NK-92 (cell line): ENCODE results near the gene GOLPH3.
"Not testable (repeated sequence)": the region's sequence is repeated elsewhere in the genome, so short reads cannot be mapped to it uniquely, and the experiment has no call there.

Source experiments
- DNase-seq: peaks from one replicate; lab custom pipeline; 2025; ENCODE audit not compliant: unreplicated experiment; lab: John Stamatoyannopoulos, UW

The GOLPH3 gene

GRCh38 chr5:32138839-32139493 lies 35.2 kb downstream of the GOLPH3 start:
- no peak for DNase-seq

DNA sequence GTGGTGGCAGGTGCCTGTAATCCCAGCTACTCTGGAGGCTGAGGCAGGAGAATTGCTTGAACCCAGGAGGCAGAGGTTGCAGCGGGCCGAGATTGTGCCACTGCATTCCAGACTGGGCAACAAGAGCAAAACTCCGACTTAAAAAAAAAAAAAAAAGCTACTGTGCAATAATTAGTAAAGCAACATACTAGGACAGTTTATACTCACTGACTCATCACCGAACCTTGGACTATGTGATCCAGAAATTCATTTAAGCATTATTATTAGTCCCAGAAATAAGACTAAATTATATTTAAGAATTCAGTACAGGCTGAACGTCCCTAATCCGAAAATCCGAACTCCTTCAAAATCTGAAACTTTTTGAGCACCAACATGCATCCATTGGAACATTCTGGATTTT lies 37.8 kb downstream of the GOLPH3 start:
- DNase-seq: no peak

DNA sequence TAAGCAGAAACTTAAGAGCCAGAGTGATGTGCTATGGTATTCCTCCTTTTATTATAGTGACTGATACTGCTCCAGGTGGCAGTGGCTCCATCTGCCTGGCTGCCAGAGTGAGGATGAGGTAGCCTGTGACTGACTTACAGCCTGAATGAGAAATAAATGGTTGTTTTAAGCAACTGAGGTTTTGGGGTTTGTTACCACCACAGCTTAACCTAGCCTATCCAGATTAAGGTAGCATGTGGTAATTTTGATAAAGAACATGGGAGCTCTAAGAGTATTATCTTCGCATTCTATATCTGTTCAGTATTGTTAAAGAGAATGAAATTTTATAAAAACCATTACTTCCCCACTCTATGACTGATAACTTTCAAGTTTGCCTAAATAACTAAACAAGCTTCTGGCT lies 39.0 kb downstream of the GOLPH3 start:
- DNase-seq: no peak

- no peak for DNase-seq
Observed at GRCh38 chr5:32132757-32133156, 41.4 kb downstream of the GOLPH3 start.

DNA sequence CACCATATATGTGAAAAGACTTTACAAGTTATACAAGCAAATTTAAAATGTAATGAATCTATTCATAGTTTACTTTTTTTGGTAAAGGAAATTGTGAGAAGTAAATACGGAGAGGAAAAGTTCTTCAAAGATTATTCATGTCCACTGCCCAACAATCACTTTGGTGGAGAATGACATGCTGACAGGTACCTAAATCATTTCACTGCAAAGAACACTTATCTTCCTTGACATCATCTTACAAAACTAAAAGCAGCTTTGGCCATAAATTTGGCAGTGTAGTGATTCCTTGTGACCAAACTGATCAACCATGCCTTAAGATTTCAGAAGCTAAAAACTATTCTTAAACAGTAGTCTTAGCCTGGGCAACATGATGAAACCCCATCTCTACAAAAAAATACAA lies 42.5 kb downstream of the GOLPH3 start:
- no peak for DNase-seq

DNA sequence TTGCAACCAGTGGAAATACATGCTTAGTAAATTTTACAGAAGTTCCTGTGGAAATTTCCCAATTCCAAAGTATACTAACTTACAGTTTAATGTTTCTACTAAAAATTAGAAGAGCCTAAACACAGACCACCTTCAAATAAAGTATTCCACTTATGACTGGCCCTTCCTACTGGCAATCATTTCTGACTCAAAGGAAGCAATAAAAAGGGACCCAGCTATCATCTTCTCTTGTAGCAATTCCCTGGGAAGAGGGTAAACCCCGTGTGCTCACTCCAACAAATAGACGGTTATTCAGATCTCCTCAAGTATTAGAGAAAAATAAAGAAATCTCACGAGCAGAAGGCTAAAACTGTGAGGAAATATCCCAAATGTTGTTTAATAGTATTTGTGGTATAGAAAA lies 43.3 kb downstream of the GOLPH3 start:
- DNase-seq: no peak

- DNase-seq: no peak
Observed at GRCh38 chr5:32129074-32129598, 45.0 kb downstream of the GOLPH3 start.

GRCh38 chr5:32127711-32128110 lies 46.4 kb downstream of the GOLPH3 start:
- DNase-seq: no peak

DNA sequence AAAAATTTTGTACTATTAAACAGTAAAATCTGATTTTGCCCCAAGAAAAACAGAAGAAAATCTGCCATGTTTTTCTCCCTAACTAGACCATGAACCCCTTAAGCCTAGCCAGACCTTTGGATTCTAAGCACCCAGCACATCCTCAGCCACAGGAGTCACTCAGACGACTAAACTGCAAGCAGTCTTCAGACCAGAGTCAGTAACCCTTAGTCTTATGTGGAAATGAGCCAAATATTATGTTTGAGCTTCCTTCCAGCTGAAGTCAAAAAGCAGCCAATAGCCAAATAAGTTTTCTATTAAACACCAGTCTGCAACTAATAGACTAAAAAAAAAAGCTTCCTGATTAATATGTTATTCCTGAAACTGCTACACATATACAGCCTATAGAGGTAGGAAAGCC lies 47.4 kb downstream of the GOLPH3 start:
- no peak for DNase-seq

DNA sequence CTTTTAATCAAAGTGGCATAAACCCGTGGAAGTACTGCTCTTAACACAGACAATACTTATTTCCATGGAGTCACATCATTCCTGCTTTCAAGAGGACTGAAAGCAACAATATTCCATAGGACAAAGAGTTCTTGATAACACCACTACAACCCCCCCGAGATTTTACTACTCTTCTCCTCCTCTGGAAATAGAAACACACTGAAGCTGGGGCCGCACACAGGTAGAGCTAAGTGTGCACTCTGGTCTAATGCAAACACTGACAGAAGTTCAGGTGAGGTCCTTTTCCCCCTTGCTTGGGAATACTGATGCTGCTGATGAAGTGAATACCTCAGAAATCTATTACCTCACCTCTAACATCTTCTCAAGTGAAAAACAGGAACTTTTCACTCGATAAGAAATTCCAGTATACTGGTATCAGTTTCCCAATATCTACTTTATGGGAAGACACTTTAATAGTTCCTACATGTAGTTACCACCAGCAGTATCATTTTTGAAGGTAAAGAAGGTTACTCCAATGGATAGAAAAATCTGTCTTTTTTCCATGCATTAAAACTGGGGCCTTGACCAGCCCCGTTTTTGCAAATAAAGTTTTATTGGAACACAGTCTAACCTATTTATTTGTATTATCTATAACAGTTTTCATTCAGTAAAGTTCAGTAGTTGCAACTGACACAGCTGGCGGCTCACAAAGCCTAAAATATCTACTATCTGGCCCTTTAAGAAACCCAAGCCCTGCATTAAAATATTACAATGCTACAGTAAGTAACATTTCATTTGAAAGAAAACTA lies 50.0 kb downstream of the GOLPH3 start:
- no peak for DNase-seq

- DNase-seq: no peak
Observed at GRCh38 chr5:32123058-32123805, 50.9 kb downstream of the GOLPH3 start.

GRCh38 chr5:32118922-32119321 lies 55.2 kb downstream of the GOLPH3 start:
- DNase-seq: not testable (repeated sequence)

- DNase-seq: no peak
Observed at GRCh38 chr5:32116574-32117313, 57.4 kb downstream of the GOLPH3 start.

DNA sequence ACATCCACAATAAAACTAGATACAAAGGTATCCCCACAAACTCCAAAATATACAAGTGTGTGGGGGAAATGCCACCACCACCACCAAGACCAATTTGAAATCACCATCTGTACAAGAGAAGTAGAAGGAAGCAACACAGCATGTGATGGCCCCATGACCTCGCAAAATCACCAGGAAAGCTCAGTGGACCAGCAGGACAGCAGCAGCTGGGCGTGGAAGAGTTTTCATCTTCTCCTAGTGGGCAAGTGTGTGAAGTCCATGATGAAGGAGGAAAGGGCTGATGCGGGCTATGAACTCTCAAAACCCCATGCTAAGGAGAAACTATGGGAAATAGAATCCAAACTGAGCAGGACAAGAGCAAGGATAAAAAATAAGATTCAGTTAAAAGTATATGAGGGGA lies 58.1 kb downstream of the GOLPH3 start:
- no peak for DNase-seq

- no peak for DNase-seq
Observed at GRCh38 chr5:32110111-32110696, 63.9 kb downstream of the GOLPH3 start.

- no peak for DNase-seq
Observed at GRCh38 chr5:32109236-32109635, 64.9 kb downstream of the GOLPH3 start.

GRCh38 chr5:32108167-32108566 lies 66.0 kb downstream of the GOLPH3 start:
- DNase-seq: no peak

- no peak for DNase-seq
Observed at GRCh38 chr5:32107291-32107690, 66.8 kb downstream of the GOLPH3 start.

GRCh38 chr5:32103521-32103920 lies 70.6 kb downstream of the GOLPH3 start:
- no peak for DNase-seq

GRCh38 chr5:32102254-32102986 lies 71.7 kb downstream of the GOLPH3 start:
- DNase-seq: no peak
